Measurements from ENCODE around the gene HSPG2. TPM values are rescaled to one million over a fixed set of nuclear protein-coding genes. Genes with fewer than 3 reads are reported as not detected.

The HSPG2 gene
- total RNA-seq, 1 donor from 2014 or later = 221 TPM

GRCh38 chr1:21876267-21876666 lies 60.8 kb downstream of the HSPG2 start:
- Mint-ChIP-seq H3K9me3 (no peaks in the 10 kb centered on the region), H3K4me3 (no peak overlapping the region), H3K36me3 (peaks cover 31% of the 10 kb centered on the region), H3K27ac (no peak overlapping the region), H3K4me1 (no peaks in the 10 kb centered on the region), H3K27me3 (ENCODE audit: low read depth) (no peaks in the 10 kb centered on the region)
- TF ChIP-seq CTCF (IDR thresholded peaks at IDR 0.05; ENCODE audit: unreplicated experiment) = no peak
- no peak for DNase-seq (ENCODE audit: low spot score in 2 of 2, unreplicated experiment in 2 of 2)

DNA sequence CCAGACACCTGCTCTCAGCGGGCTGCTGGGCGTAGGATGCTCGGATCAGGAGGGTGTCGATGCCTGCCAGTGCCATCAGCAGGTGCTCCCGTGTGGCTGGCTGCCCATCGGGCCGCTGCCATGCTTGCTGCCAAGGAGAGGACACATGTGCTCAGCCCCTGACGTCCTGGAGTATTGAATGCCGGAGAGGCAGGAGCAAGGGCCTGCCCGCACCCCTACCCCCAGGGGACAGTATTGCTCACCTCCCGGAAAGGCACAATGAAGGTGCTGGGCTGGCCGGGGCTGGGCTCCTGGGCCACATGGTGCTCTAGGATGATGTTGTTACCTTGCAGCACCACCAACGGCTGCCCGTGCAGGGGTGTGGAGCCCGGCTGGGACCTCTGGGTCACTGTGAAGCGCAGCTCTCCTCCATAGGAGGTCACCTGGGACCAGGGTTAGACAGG lies 61.5 kb downstream of the HSPG2 start:
- Mint-ChIP-seq H3K36me3 (peaks cover 31% of the 10 kb centered on the region), H3K9me3 (no peaks in the 10 kb centered on the region), H3K27me3 (ENCODE audit: low read depth) (no peaks in the 10 kb centered on the region), H3K4me1 (no peaks in the 10 kb centered on the region), H3K4me3 (no peak overlapping the region), H3K27ac (no peak overlapping the region)
- TF ChIP-seq CTCF (IDR thresholded peaks at IDR 0.05; ENCODE audit: unreplicated experiment) = no peak
- DNase-seq (ENCODE audit: low spot score in 2 of 2, unreplicated experiment in 2 of 2) = no peak

DNA sequence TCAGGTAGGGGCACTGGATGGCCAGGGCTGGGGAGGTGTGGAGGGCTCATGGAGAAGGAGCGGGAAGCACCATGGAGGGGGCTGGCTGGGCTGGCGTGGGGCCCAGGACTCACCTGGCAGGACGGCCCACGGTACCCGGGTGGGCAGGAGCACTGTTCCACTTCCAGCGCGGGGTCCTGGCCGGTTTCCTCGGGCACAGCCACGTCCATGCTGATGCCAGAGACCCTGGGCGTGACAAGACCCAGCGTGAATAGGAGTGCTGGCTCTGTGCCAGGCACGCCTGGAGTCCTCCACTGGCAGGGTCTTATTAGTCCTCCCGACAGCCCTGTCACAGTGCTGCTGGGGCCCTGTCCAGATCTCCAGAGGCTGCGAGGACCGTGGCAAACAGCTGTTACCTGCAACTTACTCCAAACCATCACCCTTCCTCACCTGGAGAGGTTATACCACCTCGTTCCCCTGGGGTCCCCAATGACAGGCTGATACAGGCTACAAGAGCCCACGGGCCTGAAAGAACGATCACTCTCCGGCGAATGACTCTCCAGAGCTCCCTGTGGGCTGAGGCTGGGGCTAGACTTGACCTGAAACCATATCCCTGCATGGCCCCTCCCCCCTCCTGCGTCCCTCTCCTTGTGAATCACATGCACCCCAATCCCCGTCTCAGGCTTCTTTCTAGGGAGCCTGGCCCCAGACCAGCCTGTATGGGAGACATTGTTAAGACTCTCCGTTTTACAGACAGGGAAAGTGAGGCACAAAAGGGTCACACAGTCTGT lies 62.1 kb downstream of the HSPG2 start:
- Mint-ChIP-seq H3K4me1 (no peaks in the 10 kb centered on the region), H3K27ac (no peak overlapping the region), H3K36me3 (peaks cover 30% of the 10 kb centered on the region), H3K9me3 (no peaks in the 10 kb centered on the region), H3K4me3 (no peak overlapping the region), H3K27me3 (ENCODE audit: low read depth) (no peaks in the 10 kb centered on the region)
- TF ChIP-seq CTCF (IDR thresholded peaks at IDR 0.05; ENCODE audit: unreplicated experiment) = no peak
- no peak for DNase-seq (ENCODE audit: low spot score in 2 of 2, unreplicated experiment in 2 of 2)

- no peak for DNase-seq (ENCODE audit: low spot score in 2 of 2, unreplicated experiment in 2 of 2)
- no peak for TF ChIP-seq CTCF (IDR thresholded peaks at IDR 0.05; ENCODE audit: unreplicated experiment)
- no peak overlapping the region for H3K27ac Mint-ChIP-seq
- no peaks in the 10 kb centered on the region for H3K9me3 Mint-ChIP-seq
- no peaks in the 10 kb centered on the region for H3K27me3 Mint-ChIP-seq (ENCODE audit: low read depth)
- no peak overlapping the region for H3K4me3 Mint-ChIP-seq
- H3K36me3 Mint-ChIP-seq = peaks cover 27% of the 10 kb centered on the region
- H3K4me1 Mint-ChIP-seq = no peaks in the 10 kb centered on the region
These were observed 62.8 kb downstream of the HSPG2 start for GRCh38 chr1:21874328-21874727.

- H3K4me3 Mint-ChIP-seq = no peak overlapping the region
- TF ChIP-seq CTCF (IDR thresholded peaks at IDR 0.05; ENCODE audit: unreplicated experiment) = no peak
- no peaks in the 10 kb centered on the region for H3K9me3 Mint-ChIP-seq
- no peak for DNase-seq (ENCODE audit: low spot score in 2 of 2, unreplicated experiment in 2 of 2)
- peaks cover 27% of the 10 kb centered on the region for H3K36me3 Mint-ChIP-seq
- no peak overlapping the region for H3K27ac Mint-ChIP-seq
- no peaks in the 10 kb centered on the region for H3K4me1 Mint-ChIP-seq
- no peaks in the 10 kb centered on the region for H3K27me3 Mint-ChIP-seq (ENCODE audit: low read depth)
These were observed 63.3 kb downstream of the HSPG2 start for GRCh38 chr1:21873761-21874160.

Data from mesothelial cell of epicardium (in vitro differentiated cells).